ENCODE results near the gene WWC2. TPM values are rescaled to one million over a fixed set of nuclear protein-coding genes. Genes with fewer than 3 reads are reported as not detected.

The WWC2 gene
- total RNA-seq, 4 donors from 2014 or later = 4.6 to 40.4 (median 9.5) TPM

- H3K36me3 ChIP-seq = no peaks in the 10 kb centered on the region
- no peaks in the 10 kb centered on the region for H3K4me1 ChIP-seq
- H3K9me3 ChIP-seq = no peaks in the 10 kb centered on the region
- no peak overlapping the region for H3K4me3 ChIP-seq
- no peak overlapping the region for H3K27ac ChIP-seq
- H3K27me3 ChIP-seq = no peaks in the 10 kb centered on the region
- TF ChIP-seq POLR2A (IDR thresholded peaks at IDR 0.05) (no peak), CTCF (IDR thresholded peaks at IDR 0.05) (no peak)
- DNase-seq = no peak
These were observed 106.1 kb downstream of the WWC2 start for GRCh38 chr4:183205193-183205592.

- Histone ChIP-seq H3K27me3 (no peaks in the 10 kb centered on the region), H3K27ac (no peak overlapping the region), H3K4me3 (no peak overlapping the region), H3K36me3 (no peaks in the 10 kb centered on the region), H3K9me3 (no peaks in the 10 kb centered on the region), H3K4me1 (no peaks in the 10 kb centered on the region)
- TF ChIP-seq POLR2A (IDR thresholded peaks at IDR 0.05) (no peak), CTCF (IDR thresholded peaks at IDR 0.05) (no peak)
- no peak for DNase-seq
These were observed 106.7 kb downstream of the WWC2 start for GRCh38 chr4:183205709-183206108.

- H3K4me1 ChIP-seq = no peaks in the 10 kb centered on the region
- no peaks in the 10 kb centered on the region for H3K9me3 ChIP-seq
- H3K4me3 ChIP-seq = no peak overlapping the region
- H3K27ac ChIP-seq = no peak overlapping the region
- no peak for DNase-seq
- H3K27me3 ChIP-seq = no peaks in the 10 kb centered on the region
- TF ChIP-seq POLR2A (IDR thresholded peaks at IDR 0.05) (no peak), CTCF (IDR thresholded peaks at IDR 0.05) (no peak)
- no peaks in the 10 kb centered on the region for H3K36me3 ChIP-seq
These were observed 112.5 kb downstream of the WWC2 start for GRCh38 chr4:183211533-183211932.

- TF ChIP-seq CTCF (IDR thresholded peaks at IDR 0.05) = no peak
- TF ChIP-seq POLR2A (IDR thresholded peaks at IDR 0.05) = no peak
- no peaks in the 10 kb centered on the region for H3K36me3 ChIP-seq
- H3K27ac ChIP-seq = no peak overlapping the region
- no peaks in the 10 kb centered on the region for H3K9me3 ChIP-seq
- no peaks in the 10 kb centered on the region for H3K27me3 ChIP-seq
- DNase-seq = no peak
- no peak overlapping the region for H3K4me3 ChIP-seq
- H3K4me1 ChIP-seq = no peaks in the 10 kb centered on the region
These were observed 114.9 kb downstream of the WWC2 start for GRCh38 chr4:183213996-183214395.

- no peak for DNase-seq
- TF ChIP-seq CTCF (IDR thresholded peaks at IDR 0.05) (no peak), POLR2A (IDR thresholded peaks at IDR 0.05) (no peak)
- Histone ChIP-seq H3K4me3 (no peak overlapping the region), H3K36me3 (no peaks in the 10 kb centered on the region), H3K9me3 (no peaks in the 10 kb centered on the region), H3K27me3 (no peaks in the 10 kb centered on the region), H3K4me1 (no peaks in the 10 kb centered on the region), H3K27ac (no peak overlapping the region)
These were observed 115.9 kb downstream of the WWC2 start for GRCh38 chr4:183214912-183215488.

GRCh38 chr4:183220236-183220635, 121.2 kb downstream of the WWC2 start:
- Histone ChIP-seq H3K27me3 (no peaks in the 10 kb centered on the region), H3K36me3 (no peaks in the 10 kb centered on the region), H3K27ac (no peak overlapping the region), H3K4me1 (no peaks in the 10 kb centered on the region), H3K9me3 (no peaks in the 10 kb centered on the region), H3K4me3 (no peak overlapping the region)
- no peak for DNase-seq
- TF ChIP-seq POLR2A (IDR thresholded peaks at IDR 0.05) = no peak
- no peak for TF ChIP-seq CTCF (IDR thresholded peaks at IDR 0.05)

All from Peyer's patch (tissue), 4 donors.